Activated T-cell treated with anti-CD3 and anti-CD28 coated beads, Interleukin-2, amount 50 U/mL, for 72 hours (primary cell): Measurements from ENCODE around the gene NUF2. TPM values are rescaled to one million over a fixed set of nuclear protein-coding genes. Genes with fewer than 3 reads are reported as not detected.
A peak's percentile ranks its signal among the peaks of the same experiment; 100 is the strongest.
"Not testable (repeated sequence)": the region's sequence is repeated elsewhere in the genome, so short reads cannot be mapped to it uniquely, and the experiment has no call there.

Source experiments
- ATAC-seq, 2 donors: fragments of 150-1000 bp; cut with Tn5 transposase; replicated peaks in 1 of 2; 2 replicates each; pipeline ENCODE4 v1.10.0; 2021; ENCODE audit warnings: moderate library complexity in 2 of 2, mild to moderate bottlenecking in 1 of 2
- DNase-seq, 2 donors: peaks; one replicate each; pipeline ENCODE4 v3.0.0; 2021 to 2022; ENCODE audit warnings: mixed read lengths in 1 of 2
- H3K27ac Mint-ChIP-seq: one replicate; pipeline ENCODE4 v1.8.0; 2022; ENCODE audit warnings: mild to moderate bottlenecking, moderate library complexity, mixed read lengths
- H3K27me3 Mint-ChIP-seq: one replicate; pipeline ENCODE4 v1.8.0; 2022; ENCODE audit warnings: low read depth, mixed read lengths
- H3K36me3 Mint-ChIP-seq, 2 donors: one replicate each; pipeline ENCODE4 v1.8.0; 2022; ENCODE audit warnings: mixed read lengths in 2 of 2, mild to moderate bottlenecking in 1 of 2; ENCODE audit not compliant: insufficient read depth in 2 of 2
- H3K4me1 Mint-ChIP-seq: one replicate; pipeline ENCODE4 v1.8.0; 2022; ENCODE audit warnings: low read depth, mixed read lengths
- H3K4me3 Mint-ChIP-seq, 2 donors: one replicate each; pipeline ENCODE4 v1.8.0; 2022; ENCODE audit warnings: mild to moderate bottlenecking in 2 of 2, mixed read lengths in 2 of 2, moderate library complexity in 2 of 2
- H3K9me3 Mint-ChIP-seq, 2 donors: one replicate each; pipeline ENCODE4 v1.8.0; 2022; ENCODE audit warnings: mixed read lengths in 2 of 2
- total RNA-seq, 2 donors: library from RNA; stranded (reverse); gene quantifications; one replicate each; pipeline ENCODE4 v1.2.3, GENCODE V29; 2022

Gene NUF2
- total RNA-seq, 2 donors from 2014 or later, result 56.5 to 59.6 TPM

DNA sequence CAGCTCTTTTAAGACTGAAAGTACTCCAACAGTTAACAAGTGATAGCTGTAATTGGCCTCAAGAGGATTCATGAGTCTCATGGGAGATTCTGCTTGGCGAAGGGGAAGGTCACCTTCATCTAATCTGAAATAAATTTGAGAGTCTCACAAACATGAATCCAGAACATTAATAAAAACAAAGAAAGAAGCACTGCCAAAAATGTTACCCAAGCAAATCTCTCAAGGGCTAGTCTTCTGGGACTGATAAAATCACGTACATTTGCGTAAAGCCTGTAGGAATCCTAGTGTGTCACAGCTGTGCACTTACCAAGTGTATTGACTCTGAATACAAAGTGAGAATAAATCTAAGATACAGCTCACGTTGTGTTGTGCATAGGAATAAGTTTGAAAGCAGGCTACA, 21.2 kb upstream of the NUF2 start:
- no peak overlapping the region for H3K4me3 Mint-ChIP-seq
- no peak for ATAC-seq
- peaks cover 10 to 14% of the 10 kb centered on the region in 2 donors for H3K36me3 Mint-ChIP-seq
- no peak overlapping the region for H3K27ac Mint-ChIP-seq
- no peaks in the 10 kb centered on the region for H3K4me1 Mint-ChIP-seq
- no peaks in the 10 kb centered on the region for H3K9me3 Mint-ChIP-seq
- DNase-seq, result no peak
- H3K27me3 Mint-ChIP-seq, result no peaks in the 10 kb centered on the region

GRCh38 chr1:163303561-163303960, 18.2 kb upstream of the NUF2 start:
- no peaks in the 10 kb centered on the region for H3K9me3 Mint-ChIP-seq
- ATAC-seq, result no peak
- H3K27ac Mint-ChIP-seq, result no peak overlapping the region
- DNase-seq, result no peak
- peaks cover 6 to 12% of the 10 kb centered on the region in 2 donors for H3K36me3 Mint-ChIP-seq
- no peaks in the 10 kb centered on the region for H3K4me1 Mint-ChIP-seq
- no peaks in the 10 kb centered on the region for H3K27me3 Mint-ChIP-seq
- no peak overlapping the region for H3K4me3 Mint-ChIP-seq

GRCh38 chr1:163305441-163305840, 16.3 kb upstream of the NUF2 start:
- Mint-ChIP-seq H3K27ac (no peak overlapping the region), H3K36me3 (peaks cover 4 to 12% of the 10 kb centered on the region in 2 donors), H3K4me3 (no peak overlapping the region), H3K4me1 (no peaks in the 10 kb centered on the region), H3K9me3 (no peaks in the 10 kb centered on the region), H3K27me3 (no peaks in the 10 kb centered on the region)
- no peak for ATAC-seq
- no peak for DNase-seq

GRCh38 chr1:163307479-163308171, 14.1 kb upstream of the NUF2 start:
- no peak overlapping the region for H3K4me3 Mint-ChIP-seq
- DNase-seq (no peak), ATAC-seq (no peak)
- no peaks in the 10 kb centered on the region for H3K9me3 Mint-ChIP-seq
- peaks cover 6% of the 10 kb centered on the region for H3K4me1 Mint-ChIP-seq
- no peak overlapping the region for H3K27ac Mint-ChIP-seq
- peaks cover 3 to 11% of the 10 kb centered on the region in 2 donors for H3K36me3 Mint-ChIP-seq
- H3K27me3 Mint-ChIP-seq, result no peaks in the 10 kb centered on the region

- no peak for ATAC-seq
Measured at GRCh38 chr1:163308811-163309210, 12.9 kb upstream of the NUF2 start.

DNA sequence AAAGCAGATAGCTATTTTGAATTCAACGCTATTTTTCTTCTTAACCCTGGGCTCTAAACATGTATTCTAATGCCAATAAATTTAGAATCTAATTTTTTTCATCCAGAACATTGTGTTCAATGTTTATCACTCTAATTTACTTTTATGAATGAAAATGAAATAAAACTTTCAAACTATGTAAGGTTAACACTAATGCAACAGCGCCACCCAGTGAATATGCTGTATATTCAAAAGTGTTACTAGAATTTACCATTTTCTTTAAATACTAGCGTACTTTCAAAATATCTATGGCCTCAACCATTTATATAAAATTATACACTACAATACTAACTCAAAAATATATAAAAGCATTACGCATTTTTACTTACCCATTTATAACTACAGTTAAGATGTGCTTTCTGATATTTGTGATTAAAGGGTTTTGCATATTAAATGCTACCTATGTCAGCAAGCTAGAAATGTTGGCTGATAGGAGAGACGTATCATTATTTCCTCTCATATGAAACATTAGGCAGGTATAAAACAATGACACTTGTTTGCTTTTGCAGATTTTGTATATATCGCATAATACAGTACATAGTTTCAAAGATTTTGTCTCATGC, 5.9 kb upstream of the NUF2 start:
- Mint-ChIP-seq H3K27ac (no peak overlapping the region), H3K36me3 (peaks cover 0 to 4% of the 10 kb centered on the region in 2 donors), H3K4me3 (no peak overlapping the region), H3K27me3 (no peaks in the 10 kb centered on the region), H3K4me1 (peaks cover 10% of the 10 kb centered on the region), H3K9me3 (no peaks in the 10 kb centered on the region)
- no peak for ATAC-seq
- peak; percentile 46 to 55 for DNase-seq

More at GRCh38 chr1:163308811-163309210, 12.9 kb upstream of the NUF2 start:
- H3K36me3 Mint-ChIP-seq, result peaks cover 2 to 9% of the 10 kb centered on the region in 2 donors
- DNase-seq, result no peak
- peaks cover 6% of the 10 kb centered on the region for H3K4me1 Mint-ChIP-seq
- no peaks in the 10 kb centered on the region for H3K27me3 Mint-ChIP-seq
- H3K9me3 Mint-ChIP-seq, result no peaks in the 10 kb centered on the region
- no peak overlapping the region for H3K4me3 Mint-ChIP-seq
- H3K27ac Mint-ChIP-seq, result no peak overlapping the region

GRCh38 chr1:163320891-163321290, 863 bp upstream of the NUF2 start:
- peak overlapping the region; percentile 95 for H3K27ac Mint-ChIP-seq
- peaks cover 20% of the 10 kb centered on the region for H3K4me1 Mint-ChIP-seq
- H3K36me3 Mint-ChIP-seq, result peaks cover 4 to 9% of the 10 kb centered on the region in 2 donors
- no peaks in the 10 kb centered on the region for H3K9me3 Mint-ChIP-seq
- peak overlapping the region; percentile 88 to 95 for H3K4me3 Mint-ChIP-seq
- no peak for ATAC-seq
- H3K27me3 Mint-ChIP-seq, result no peaks in the 10 kb centered on the region
- DNase-seq, result no peak

GRCh38 chr1:163323339-163323738, 1.6 kb downstream of the NUF2 start:
- peaks cover 20% of the 10 kb centered on the region for H3K4me1 Mint-ChIP-seq
- not testable (repeated sequence) for H3K27me3 Mint-ChIP-seq, ATAC-seq, DNase-seq, H3K9me3 Mint-ChIP-seq, H3K27ac Mint-ChIP-seq
- H3K4me3 Mint-ChIP-seq, result peak overlapping the region; percentile 88 to 95
- H3K36me3 Mint-ChIP-seq, result peaks cover 9 to 12% of the 10 kb centered on the region in 2 donors

- H3K4me3 Mint-ChIP-seq, result no peak overlapping the region
- peaks cover 12 to 57% of the 10 kb centered on the region in 2 donors for H3K36me3 Mint-ChIP-seq
- no peak overlapping the region for H3K27ac Mint-ChIP-seq
- H3K27me3 Mint-ChIP-seq, result no peaks in the 10 kb centered on the region
- no peak for ATAC-seq
- H3K9me3 Mint-ChIP-seq, result peaks cover 0 to 3% of the 10 kb centered on the region in 2 donors
- DNase-seq, result no peak
- H3K4me1 Mint-ChIP-seq, result no peaks in the 10 kb centered on the region
Measured at GRCh38 chr1:163331116-163331515, 9.4 kb downstream of the NUF2 start.

DNA sequence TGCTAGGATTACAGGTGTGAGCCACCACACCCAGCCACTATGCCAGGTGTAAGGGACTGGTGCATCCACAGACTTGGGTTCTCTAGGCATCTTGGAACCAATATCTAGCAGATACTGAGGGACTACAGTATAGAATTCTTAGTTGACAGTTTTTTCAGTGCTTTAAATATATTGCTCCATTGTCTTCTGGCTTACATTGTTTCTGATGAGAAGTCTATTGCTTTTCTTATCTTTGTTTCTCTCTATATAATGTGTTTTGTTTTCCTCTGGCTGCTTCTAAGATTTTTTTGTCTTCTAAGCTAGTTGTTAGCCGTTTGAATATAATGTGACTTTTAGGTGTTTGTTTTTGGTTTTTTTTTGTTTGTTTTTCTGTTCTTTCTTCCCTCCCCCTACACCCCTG, 13.5 kb downstream of the NUF2 start:
- ATAC-seq (no peak), DNase-seq (no peak)
- Mint-ChIP-seq H3K36me3 (peaks cover 8 to 59% of the 10 kb centered on the region in 2 donors), H3K4me1 (no peaks in the 10 kb centered on the region), H3K27me3 (no peaks in the 10 kb centered on the region), H3K9me3 (peaks cover 0 to 3% of the 10 kb centered on the region in 2 donors), H3K4me3 (no peak overlapping the region), H3K27ac (no peak overlapping the region)

GRCh38 chr1:163337631-163338030, 15.9 kb downstream of the NUF2 start:
- no peaks in the 10 kb centered on the region for H3K4me1 Mint-ChIP-seq

GRCh38 chr1:163346326-163346870, 24.6 kb downstream of the NUF2 start:
- peaks cover 16 to 39% of the 10 kb centered on the region in 2 donors for H3K36me3 Mint-ChIP-seq
- no peaks in the 10 kb centered on the region for H3K9me3 Mint-ChIP-seq
- H3K27ac Mint-ChIP-seq, result no peak overlapping the region
- ATAC-seq (no peak), DNase-seq (no peak)
- no peaks in the 10 kb centered on the region for H3K27me3 Mint-ChIP-seq
- H3K4me3 Mint-ChIP-seq, result no peak overlapping the region
- no peaks in the 10 kb centered on the region for H3K4me1 Mint-ChIP-seq

More at GRCh38 chr1:163337631-163338030, 15.9 kb downstream of the NUF2 start:
- Mint-ChIP-seq H3K4me3 (no peak overlapping the region), H3K27ac (no peak overlapping the region), H3K9me3 (peaks cover 0 to 3% of the 10 kb centered on the region in 2 donors), H3K36me3 (peaks cover 4 to 42% of the 10 kb centered on the region in 2 donors), H3K27me3 (no peaks in the 10 kb centered on the region)
- ATAC-seq (no peak), DNase-seq (no peak)

GRCh38 chr1:163347106-163347505, 25.4 kb downstream of the NUF2 start:
- peaks cover 19 to 43% of the 10 kb centered on the region in 2 donors for H3K36me3 Mint-ChIP-seq
- no peak overlapping the region for H3K27ac Mint-ChIP-seq
- H3K4me1 Mint-ChIP-seq, result no peaks in the 10 kb centered on the region
- H3K4me3 Mint-ChIP-seq, result no peak overlapping the region
- H3K9me3 Mint-ChIP-seq, result no peaks in the 10 kb centered on the region
- ATAC-seq (no peak), DNase-seq (no peak)
- no peaks in the 10 kb centered on the region for H3K27me3 Mint-ChIP-seq
